Kasumi-1 (cell line): ENCODE data around the gene PTPRG.

Source experiments
- DNase-seq, 2 experiments: peaks; one replicate each; lab custom pipeline; 2025; lab: John Stamatoyannopoulos, UW

PTPRG gene

GRCh38 chr3:61765157-61765876 is 203.9 kb downstream of the PTPRG start:
- DNase-seq, result no peak

- DNase-seq, result no peak
Measured at GRCh38 chr3:61768284-61769037, 207.1 kb downstream of the PTPRG start.

GRCh38 chr3:61769266-61769990 is 208.1 kb downstream of the PTPRG start:
- DNase-seq, result no peak

GRCh38 chr3:61771976-61772375 is 210.6 kb downstream of the PTPRG start:
- no peak for DNase-seq

GRCh38 chr3:61772456-61772855 is 211.1 kb downstream of the PTPRG start:
- DNase-seq, result no peak

GRCh38 chr3:61774279-61774890 is 213.0 kb downstream of the PTPRG start:
- no peak for DNase-seq

DNA sequence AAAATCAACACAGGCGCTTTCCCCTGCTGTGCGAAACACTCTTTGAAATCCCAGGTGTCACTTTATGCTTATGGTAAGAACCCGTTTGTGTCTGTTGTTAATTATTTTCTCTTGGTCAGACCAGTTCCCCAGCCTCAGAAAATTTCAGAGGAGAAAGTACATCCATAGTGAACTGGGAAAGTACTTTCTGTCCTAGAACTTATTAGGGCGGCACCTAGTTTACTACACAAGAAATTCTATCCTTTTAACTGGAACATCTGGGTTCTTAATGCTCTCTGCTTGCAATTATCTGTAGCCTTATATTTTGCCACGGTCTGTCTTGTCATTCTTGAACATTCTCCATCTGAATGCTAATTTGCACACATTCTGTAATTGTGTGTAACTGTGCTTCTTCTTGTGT is 215.0 kb downstream of the PTPRG start:
- DNase-seq, result no peak

GRCh38 chr3:61777483-61777882 is 216.1 kb downstream of the PTPRG start:
- no peak for DNase-seq

DNA sequence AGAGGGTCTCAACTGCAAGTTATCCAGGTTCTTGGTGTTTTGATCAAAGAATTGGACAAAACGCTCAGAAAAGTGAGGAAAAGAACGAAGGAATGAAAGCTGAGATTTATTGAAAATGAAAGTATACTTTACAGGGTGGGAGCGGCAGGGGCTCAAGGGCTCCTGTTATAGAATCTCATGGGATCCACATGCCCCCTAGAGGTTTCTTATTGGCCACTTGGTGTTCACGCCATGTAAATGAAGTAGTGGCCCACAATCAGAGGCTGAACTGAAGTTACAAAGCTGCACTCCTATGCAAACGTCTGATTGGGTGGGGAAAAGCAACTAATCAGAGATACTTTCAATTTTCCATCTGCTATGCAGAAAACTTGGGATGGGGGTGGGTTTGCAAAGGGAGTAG is 216.7 kb downstream of the PTPRG start:
- DNase-seq, result no peak

DNA sequence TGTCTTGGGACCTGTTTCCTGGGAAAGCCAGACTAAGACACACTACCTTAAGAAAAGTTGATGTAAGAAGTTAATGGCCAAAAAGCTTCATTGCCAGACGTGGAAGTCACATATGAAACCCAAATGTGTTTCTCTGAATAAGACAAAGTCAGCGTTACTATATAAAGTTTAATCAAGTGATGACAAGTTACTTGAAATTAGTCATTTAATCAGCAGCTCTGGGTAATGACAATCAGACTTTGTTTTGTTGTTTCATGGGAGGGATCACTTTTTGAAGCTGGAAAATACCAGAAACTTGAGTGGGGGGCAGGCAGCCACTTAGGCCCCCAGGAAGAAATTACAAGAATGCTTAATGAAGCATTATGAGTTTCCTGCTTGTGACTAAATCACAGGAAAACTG is 218.6 kb downstream of the PTPRG start:
- no peak for DNase-seq

DNA sequence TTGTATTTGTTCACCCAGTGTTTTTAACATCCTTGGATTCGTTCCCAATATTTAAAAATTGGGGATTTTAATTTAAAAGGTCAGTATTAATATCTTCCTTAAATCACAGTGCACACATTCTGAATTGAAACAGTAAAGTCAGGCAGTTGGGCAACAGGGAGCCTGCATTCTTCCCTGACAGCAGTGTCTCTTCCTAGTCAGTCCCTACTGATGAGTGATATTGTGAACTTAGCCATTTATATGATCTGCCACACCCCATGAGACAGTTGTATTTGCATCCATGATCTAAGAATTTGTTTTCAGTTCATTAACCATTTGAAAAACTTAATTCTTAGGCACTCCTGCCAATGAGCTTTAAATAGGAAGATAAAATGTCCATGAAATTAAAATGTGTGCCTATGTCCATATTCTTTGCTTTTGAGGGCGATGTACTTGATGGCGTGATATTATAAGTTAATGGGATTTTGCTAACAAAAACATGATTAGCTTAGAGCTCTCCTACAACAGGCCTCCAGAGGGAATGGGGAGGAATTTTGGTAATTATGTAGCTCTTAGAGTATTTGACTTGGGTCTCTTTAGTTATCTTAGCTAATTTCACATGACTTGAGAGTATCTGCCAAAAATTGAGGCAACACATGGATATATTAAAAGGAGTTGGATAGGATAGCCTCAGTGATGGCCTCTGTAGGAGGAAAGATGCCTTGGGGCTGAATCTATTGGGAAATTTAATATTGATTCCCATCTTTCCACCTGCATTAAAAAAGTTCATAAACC is 219.3 kb downstream of the PTPRG start:
- no peak for DNase-seq

DNA sequence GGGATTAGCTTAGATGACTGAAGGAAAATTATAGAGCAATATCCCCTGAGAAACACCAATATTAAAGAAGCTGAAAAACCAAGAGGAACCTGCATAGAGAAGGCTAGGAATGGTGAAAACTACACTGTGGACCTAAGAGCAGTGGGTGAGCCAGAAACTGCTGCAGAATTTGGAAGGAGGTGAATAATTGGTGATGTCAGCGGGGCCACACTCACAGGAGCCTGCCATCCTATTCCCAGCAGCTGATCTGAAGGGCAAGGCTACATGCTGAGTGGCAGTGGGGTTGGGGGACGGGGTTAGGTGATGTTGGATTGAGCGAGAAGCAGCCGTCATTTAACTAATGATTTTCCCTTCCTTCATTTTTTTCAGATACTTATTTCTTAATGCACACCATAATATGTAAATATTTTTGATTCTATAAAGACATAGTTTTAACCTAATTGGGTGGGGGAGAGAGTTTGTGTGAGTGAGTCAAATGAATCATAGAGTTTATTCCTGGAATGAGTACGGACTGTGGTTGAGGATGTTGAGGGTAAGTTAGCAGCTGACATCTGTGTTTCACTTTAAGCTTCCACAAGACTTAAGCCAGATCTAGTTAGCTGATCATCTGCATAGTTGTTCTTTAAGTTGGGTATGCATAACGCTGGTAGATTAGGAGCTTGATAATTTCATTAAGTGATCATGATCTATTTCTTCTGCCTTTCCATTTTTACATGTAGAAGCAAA is 222.8 kb downstream of the PTPRG start:
- peak in 1 of 2 experiments; percentile 3 for DNase-seq

DNA sequence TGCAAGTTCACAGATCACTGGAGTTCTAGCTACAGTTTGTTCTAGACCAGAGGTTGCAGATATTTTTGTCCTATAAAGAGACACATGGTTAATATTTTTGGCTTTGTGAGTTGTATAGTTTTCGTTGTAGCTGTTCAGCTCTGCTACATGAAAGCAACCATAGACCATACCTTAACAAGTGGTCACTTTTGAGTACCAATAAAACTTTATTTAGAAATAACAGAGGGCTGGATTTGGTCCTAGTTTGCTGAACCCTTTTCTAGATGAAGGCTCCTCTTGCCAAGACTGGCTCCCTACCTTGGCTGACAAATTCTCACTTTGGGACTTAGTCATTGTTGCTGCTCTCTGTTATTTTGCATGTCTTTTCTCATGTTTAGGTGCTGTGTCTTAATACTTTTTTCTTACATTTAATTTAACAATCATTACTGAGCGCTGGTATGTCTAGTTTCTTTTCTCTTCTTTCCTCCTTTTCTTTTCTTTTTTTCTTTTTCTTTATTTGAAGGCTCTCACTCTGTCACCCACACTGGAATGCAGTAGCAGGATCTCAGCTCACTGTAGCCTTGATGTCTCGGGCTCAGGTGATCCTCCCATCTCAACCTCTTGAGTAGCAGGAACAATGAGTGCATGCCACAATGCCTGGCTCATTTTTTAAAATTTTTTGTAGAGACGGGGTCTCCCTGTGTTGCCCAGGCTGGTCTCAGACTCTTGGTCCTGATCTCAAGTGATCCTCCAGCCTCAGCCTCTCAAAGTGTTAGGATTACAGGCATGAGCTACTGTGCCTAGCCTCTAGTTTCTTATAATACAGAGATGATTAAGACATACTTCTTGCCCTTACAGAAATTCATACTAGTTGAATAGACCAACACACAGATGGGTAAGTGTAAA is 227.5 kb downstream of the PTPRG start:
- no peak for DNase-seq

- no peak for DNase-seq
Measured at GRCh38 chr3:61789861-61790260, 228.5 kb downstream of the PTPRG start.

GRCh38 chr3:61790411-61790810 is 229.0 kb downstream of the PTPRG start:
- DNase-seq, result no peak

DNA sequence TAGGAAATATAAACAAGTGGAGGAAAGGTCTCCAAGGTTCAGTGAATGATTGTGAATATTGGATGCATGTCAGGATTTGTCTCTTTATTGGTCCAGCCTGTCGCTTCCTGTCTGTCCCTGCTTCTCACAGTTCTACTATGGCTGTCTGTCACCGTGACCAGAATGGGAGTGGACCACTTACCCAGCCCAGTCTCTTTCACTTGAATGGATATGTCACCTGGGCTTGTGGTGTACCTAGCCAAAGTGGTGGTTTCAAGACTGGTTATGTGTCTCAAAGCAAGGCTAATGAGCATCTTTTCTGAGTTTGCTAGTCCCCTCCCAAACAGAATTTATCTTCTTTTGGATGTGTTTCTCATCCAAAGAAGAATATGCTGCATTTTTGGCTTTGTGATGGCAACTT is 231.7 kb downstream of the PTPRG start:
- DNase-seq, result no peak

GRCh38 chr3:61793521-61793920 is 232.2 kb downstream of the PTPRG start:
- no peak for DNase-seq

- DNase-seq, result no peak
Measured at GRCh38 chr3:61794341-61794740, 233.0 kb downstream of the PTPRG start.

- DNase-seq, result no peak
Measured at GRCh38 chr3:61794961-61795360, 233.6 kb downstream of the PTPRG start.

- DNase-seq, result no peak
Measured at GRCh38 chr3:61796088-61796680, 234.8 kb downstream of the PTPRG start.
